ACHN (cell line): ENCODE results near the gene GCNA.
"Not testable (repeated sequence)": the region's sequence is repeated elsewhere in the genome, so short reads cannot be mapped to it uniquely, and the experiment has no call there.

ENCODE experiments used
- DNase-seq: peaks from one replicate; pipeline ENCODE4 v3.0.0-alpha.2; 2015
- in situ Hi-C: cut with HindIII; loops from 2 replicates; pipeline ENCODE4 v1.10.0; 2017; ENCODE audit warnings: low sequenced_read_pairs, low pct_ligation_motif_present, low pct_unique_long_range_greater_than_20kb

GCNA gene

GRCh38 chrX:71627588-71628404 is 49.6 kb downstream of the GCNA start:
- DNase-seq = no peak
- in situ Hi-C loops = no loop called here

GRCh38 chrX:71629467-71629866 is 51.2 kb downstream of the GCNA start:
- no peak for DNase-seq

DNA sequence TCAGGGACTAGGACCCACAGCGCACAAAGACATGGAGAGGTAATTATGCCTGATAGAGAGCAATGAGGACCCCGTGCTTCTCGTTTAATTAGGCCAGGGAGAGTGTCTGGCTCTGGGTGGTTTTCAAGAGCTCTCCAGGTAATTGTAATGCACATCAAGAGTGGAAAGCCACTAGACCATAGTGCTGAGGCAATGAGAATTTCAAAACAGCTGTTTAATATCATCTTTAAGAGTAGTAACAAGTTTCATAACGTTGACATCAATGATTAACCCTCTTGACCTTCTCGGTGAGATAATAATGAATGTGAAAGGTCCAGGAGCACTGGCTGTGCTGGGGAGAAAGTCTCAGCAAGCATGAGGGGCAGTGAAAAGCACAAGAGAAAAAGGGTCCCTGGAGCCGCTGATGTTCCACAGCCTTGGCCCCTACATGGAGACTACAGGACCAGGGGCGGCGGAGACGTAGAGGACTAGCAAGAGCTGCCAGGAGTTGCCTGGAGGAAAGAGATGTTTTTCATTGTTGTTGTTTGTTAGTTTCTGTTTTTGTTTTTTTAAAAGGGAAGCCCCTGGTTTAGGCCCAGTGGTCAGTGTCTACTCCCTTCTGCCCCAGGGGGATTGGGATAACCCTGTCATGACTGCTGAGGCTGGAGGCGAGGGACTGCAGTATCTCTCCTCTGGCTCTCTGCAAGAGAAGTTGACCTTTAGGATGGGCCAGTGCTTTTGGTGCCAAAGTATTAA is 54.9 kb downstream of the GCNA start:
- DNase-seq = no peak
- in situ Hi-C loops = no loop called here

More at GRCh38 chrX:71629467-71629866, 51.2 kb downstream of the GCNA start:
- in situ Hi-C loops = no loop called here

DNA sequence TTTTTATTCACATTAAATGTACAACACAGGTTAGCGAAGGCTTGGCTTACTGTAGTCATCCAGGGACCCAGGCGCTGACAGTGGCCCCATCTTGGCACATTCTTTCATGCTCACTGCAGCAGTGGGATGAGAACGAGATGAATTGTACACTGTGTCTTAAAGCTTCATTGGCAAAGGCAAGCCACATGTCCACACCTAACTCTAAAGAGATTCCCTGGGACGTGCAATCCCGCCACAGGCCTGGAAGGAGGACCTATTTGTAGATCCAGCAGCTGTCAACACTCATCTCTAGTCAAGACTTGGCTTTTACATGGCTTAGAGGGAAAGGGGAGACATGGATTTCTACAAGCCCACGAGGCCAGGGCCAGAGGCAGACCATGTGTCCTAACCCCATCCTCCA is 56.1 kb downstream of the GCNA start:
- in situ Hi-C loops = no loop called here
- DNase-seq = no peak

DNA sequence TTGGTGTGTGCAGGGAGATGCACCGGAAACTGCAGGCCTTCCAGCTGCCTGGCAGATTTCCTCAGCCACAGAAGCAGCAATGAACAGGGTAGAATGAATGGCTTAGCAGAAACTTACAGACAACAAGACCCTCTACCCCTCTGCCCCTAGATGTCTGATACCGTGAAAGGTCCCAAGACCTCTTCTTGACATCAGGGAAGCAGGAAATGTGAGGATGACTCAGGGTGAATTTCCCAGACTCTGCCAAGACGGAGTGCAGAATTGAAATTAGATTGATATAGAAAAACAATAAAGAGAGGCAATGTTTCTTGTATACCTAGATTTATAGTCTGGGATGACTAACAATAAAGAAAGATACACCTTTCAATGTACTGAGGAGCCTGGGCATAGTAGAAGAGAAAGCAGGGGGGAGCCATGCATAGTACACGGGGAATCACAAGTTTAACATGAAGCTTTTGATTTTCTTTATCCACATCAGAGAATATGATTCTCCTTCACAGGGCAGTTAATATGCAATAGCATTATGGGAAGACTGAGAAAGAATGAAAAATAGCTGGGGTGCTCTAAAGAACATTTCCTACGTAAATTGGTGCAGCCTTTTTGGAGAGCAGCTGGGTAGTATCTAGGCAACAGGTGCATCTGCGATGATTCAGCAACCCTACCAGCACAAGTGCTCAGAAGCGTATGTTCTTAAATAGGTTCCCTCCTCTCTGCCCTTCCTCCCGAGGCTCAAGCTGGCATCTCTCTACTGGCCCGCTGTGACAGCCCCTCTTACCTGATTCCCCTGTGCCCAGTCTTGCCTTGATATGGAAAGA is 58.4 kb downstream of the GCNA start:
- no peak for DNase-seq
- in situ Hi-C loops = no loop called here

DNA sequence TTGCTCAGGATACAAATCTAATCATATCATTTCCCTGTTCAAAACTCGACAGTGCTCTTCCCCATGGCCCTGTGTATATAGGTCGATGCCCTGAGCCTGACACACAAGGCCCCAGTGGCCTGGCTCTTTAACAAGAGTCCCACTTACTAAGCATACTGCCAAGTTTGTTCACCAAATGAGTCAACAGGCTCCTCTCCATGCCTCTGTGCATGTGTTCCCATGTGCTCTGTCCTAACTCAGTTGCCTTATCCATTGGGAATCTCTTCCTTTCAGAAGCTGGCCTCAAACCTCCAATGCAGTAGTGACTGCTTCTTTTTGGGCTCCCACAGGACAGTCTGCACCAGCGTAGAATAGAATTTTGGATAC is 59.0 kb downstream of the GCNA start:
- in situ Hi-C loops = no loop called here
- no peak for DNase-seq

DNA sequence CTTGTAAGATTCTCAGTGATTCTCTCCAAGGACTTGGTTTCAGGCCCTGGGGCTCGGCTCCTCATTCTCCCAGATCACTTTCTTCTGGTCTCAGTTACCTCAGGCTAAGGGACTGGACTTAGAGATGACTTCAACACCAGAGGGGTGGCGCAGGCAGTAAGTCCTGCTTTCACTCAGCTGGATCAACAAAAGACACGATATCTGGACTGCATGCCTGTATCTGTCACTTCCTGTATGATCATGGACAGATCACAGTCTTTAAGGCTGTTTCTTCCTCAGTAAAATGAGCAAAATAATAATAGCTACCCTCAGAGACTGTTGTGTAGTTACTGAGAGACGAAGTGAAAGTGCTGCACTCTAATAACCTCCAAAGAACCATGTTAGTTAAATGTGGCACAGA is 59.6 kb downstream of the GCNA start:
- in situ Hi-C loops = no loop called here

GRCh38 chrX:71638409-71638808 is 60.2 kb downstream of the GCNA start:
- in situ Hi-C loops = no loop called here
- no peak for DNase-seq

More for the DNA sequence above, 59.6 kb downstream of the GCNA start:
- no peak for DNase-seq

DNA sequence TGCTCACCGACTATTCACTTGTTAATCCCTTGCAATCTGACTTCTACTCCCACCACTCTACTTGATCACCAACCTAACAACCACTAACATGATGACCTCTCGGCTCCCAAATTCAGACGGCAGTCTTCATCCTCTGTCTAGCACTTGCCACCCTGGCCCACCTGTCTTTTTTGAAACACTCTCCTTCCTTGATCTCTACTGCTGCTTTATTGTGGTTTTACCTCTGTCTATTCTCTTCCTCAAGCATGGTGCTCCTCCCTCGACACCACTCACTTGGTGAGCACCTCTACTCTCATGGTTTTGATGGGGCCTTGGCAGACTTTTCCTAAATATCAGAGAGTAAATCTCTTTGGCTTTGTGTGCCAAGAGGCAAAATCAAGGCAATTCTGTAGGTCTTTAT is 61.8 kb downstream of the GCNA start:
- no peak for DNase-seq
- in situ Hi-C loops = no loop called here

DNA sequence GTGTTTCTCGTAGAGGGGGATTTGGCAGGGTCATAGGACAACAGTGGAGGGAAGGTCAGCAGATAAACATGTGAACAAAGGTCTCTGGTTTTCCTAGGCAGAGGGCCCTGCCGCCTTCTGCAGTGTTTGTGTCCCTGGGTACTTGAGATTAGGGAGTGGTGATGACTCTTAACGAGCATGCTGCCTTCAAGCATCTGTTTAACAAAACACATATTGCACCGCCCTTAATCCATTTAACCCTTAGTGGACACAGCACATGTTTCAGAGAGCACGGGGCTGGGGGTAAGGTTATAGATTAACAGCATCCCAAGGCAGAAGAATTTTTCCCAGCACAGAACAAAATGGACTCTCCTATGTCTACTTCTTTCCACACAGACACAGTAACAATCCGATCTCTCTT is 66.2 kb downstream of the GCNA start:
- in situ Hi-C loops = not testable (repeated sequence)

DNA sequence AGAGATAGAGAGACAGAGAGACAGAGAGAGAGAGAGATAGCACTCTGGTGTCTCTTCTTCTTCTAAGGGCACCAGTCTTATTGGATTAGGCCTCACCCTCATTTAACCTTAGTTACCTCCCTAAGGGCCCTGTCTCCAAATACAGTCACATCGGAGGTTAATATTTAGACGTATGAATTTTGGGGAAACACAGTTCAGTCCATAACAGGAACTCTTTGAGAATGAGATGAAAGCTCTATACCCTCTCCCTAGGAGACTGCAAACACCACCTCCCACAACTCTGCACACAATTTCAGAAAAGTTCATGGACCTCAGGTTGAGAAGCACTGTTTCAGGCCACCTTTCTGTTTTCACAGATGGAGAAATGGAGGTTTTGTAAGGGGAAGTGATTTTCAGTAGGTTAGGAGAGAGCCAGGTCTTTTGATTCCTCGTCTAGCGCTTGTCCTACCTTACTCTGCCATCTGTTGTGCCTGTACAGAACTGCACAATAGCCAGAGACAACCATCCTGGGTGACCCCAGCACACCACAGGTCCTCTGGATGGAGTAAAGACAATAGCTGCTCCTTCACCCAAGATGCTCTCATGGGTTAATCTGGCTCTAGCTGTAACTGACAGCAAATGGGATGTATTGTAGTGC is 72.2 kb downstream of the GCNA start:
- in situ Hi-C loops = no loop called here
- no peak for DNase-seq

More for the DNA sequence above, 66.2 kb downstream of the GCNA start:
- DNase-seq = not testable (repeated sequence)

DNA sequence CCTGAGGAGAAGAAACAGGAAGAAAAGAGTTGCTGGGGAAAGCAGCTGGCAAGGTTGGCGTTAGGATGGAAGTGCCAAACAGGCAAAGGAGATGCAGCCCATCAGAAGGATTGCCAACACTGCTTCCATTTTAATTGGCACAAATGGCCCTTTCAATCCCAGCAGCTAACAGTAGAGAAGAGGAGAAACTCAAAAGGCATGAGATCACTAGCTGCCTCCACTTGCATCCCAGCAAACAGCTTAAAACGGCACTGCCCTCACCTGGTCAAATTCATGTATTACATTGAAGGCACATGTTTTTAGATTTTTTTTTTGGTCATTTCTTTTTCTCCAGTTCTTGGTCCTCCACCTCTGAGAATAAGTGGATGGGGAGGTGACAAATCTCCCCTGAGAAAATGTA is 74.2 kb downstream of the GCNA start:
- in situ Hi-C loops = no loop called here
- peak; percentile 43 for DNase-seq

GRCh38 chrX:71653344-71653743 is 75.1 kb downstream of the GCNA start:
- in situ Hi-C loops = no loop called here
- DNase-seq = no peak

DNA sequence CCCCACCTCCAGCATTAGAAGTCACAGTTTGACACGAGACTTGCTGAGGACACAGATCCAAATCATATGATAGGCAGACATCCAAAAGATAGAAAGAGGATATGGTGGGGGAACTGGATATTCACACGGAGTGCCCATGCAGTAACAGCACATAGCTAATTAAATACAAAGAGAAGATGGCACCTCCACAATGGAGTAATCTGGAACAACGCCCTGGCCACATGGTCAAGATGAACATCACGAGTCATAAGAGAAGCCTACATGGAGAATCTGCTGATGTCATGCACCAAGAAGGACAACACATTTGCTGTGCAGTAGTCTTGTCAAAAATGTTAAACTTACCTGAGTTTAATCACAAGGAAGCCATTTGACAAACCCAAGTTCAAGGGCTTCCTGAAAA is 79.0 kb downstream of the GCNA start:
- DNase-seq = no peak
- in situ Hi-C loops = no loop called here

GRCh38 chrX:71659342-71659741 is 81.1 kb downstream of the GCNA start:
- DNase-seq = no peak
- in situ Hi-C loops = no loop called here

DNA sequence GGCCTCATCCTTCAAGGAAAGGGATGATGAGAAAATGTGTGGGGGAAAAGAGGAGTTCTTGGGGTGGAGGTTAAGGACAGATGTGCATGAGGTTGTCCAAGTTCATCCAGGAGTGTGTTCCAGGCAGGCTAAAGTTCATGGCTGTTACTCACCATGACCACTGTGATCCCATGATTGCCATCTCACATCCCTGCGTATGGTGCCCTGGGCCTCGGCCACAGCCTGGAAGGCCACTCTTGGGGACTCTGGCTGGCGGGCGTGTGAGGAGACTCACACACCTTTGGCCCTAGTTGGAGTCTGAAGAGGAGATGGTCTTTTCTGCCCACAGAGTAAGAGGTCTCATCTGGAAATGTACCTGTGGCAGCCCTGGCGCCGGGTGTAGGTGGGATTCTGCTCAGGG is 81.7 kb downstream of the GCNA start:
- no peak for DNase-seq
- in situ Hi-C loops = no loop called here

DNA sequence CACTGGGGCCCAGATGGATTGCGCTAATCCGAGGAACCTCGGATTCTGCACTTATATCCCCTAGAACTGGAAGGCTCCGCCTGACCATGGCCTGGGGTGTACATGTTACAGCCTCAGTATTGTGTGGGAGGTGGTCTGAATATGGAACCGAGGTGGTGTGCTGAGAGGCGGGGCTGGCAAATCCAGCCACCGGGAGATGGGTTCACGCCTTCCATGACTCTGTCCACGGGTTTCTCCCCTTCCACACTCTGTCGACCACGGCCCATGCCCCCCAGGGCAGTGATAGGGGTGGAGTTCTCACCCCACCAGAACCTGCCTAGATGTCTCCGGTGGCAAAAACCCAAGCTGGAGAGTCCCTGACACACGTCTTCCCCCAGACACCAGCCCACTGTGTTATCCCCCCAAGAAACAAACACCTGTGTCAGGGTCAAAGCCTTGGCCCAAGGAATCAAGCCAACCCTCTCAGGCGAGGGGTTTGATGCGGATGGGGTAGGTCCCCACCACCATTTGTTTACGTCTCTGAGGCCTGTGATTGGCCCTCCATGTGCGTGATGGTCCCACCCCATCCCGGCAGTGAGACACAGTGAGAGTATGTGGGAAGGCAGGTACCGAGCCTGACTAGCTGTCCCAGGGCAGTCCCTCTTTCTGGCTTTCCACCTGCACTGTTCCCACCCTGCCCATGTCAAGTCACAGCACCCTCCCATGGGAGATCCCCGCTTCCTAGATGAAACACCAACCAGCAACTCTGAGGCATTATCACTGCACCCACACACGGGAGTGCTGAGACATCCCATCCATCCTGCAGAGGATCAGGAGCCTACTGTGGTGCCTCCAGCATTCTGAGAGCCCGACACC is 82.6 kb downstream of the GCNA start:
- no peak for DNase-seq
- in situ Hi-C loops = no loop called here

- in situ Hi-C loops = no loop called here
- DNase-seq = no peak
Measured at GRCh38 chrX:71661919-71662318, 83.7 kb downstream of the GCNA start.
